HS-27A (cell line): ENCODE results near the gene KIF26A.

Source experiments
- DNase-seq: peaks from one replicate; pipeline ENCODE4 v3.0.0-alpha.2; 2012; ENCODE audit warnings: low read depth, missing footprints

The KIF26A gene

DNA sequence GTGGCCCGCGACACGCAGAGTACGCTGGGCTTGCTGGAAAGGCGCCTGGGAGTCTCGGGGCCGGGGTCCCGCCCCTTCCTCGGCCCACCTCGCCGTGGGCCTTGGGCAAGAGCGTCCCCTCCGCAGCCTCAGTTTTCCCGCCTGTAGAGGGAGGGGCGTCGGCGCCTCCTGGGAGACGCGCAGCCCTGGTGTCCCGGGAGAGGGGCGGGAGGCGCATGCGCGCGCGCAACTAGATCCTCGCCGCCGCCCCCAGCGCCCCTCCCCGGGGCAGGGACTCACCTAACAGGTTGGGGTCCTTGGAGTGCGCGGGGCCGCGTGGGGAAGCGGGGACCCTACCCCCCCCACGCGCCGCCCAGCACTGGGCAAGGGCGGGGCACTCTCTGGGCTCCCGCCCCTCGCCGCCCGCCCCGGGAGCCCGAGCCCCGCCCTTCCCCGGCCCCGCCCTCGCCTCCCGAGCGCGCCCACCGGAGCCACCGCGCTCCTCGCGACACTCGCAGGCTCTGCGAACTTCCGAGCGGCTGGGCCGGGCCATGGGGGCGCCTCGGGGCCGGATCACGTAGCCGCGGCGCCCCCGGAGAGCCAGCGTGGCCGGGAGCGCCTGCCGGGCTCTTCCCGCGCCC, at the start of gene KIF26A:
TSS of gene KIF26A (plus strand) at position 490 of the 620 bp plus-strand sequence. CDS start 136 bp downstream, outside the sequence.
- DNase-seq, result no peak

DNA sequence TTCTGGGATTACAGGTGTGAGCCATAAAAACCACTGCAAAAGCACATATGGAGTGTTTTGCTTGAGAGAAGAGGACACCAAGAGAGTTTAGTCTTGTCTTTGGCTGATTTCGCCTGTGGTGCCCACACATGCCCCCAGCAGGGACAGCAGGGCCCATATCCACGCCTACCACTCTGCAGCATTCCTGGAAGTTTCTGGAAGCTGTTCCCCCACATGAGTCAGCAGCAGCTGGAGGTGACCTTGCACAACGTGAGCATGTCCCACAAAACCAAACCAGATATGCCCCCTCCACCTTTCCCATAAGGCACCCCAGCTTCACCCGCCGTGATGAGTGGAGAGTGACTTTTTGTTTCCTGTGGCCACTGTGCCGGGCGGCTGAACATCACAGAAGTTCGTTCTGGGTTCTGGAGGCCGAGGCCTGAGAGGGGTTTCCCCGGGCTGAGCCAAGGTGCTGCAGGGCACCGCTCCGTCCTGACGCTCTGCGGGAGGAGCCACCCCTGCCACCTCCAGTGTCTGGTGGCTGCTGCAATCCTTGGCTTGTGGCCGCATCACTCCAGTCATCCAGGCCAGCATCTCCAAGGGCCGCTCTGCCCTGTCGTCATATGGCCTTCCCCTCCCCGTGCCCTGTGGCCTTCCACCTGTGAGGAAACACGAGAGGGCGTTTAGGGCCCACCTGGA, 48.2 kb upstream of the KIF26A start:
- DNase-seq, result no peak

DNA sequence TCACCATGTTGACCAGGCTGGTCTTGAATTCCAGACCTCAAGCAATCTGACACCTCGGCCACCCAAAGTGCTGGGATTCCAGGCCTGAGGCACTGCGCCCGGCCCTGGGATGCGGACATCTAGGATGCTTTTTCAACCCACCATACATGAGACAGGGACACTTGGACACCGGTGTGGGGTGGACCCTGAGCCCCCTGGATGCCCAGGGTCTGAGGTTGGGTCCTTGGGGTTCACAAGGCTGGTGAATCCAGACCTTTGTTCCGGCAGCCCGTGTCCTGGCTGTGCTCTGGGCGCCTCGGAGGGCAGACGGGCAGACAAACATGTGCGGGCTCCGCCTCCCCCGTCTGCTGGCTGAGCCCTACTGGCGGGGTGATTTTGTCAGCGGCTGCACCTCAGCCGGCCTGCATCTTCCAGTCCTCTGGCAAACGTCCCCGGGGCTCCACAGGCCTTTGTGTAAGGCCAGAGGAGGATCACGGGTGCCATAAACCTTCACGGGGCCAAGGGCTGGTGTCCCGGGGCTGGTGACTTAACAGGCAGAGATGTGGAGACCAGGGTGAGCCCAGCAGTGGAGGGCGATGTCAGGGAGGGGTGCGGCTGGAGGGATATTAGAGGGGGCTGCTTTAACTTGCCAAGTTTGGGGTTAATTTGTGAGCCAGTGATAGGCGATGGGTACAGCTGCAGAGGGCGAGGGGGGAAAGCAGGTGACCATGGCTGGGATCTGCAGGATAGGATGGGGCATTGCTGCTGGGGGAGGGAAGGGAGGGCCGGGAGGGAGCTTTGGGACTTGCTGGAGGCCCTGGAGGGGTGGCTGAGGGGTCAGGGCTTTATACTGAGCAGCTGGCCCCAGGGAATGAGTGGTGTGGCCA, 47.1 kb upstream of the KIF26A start:
- DNase-seq, result no peak

DNA sequence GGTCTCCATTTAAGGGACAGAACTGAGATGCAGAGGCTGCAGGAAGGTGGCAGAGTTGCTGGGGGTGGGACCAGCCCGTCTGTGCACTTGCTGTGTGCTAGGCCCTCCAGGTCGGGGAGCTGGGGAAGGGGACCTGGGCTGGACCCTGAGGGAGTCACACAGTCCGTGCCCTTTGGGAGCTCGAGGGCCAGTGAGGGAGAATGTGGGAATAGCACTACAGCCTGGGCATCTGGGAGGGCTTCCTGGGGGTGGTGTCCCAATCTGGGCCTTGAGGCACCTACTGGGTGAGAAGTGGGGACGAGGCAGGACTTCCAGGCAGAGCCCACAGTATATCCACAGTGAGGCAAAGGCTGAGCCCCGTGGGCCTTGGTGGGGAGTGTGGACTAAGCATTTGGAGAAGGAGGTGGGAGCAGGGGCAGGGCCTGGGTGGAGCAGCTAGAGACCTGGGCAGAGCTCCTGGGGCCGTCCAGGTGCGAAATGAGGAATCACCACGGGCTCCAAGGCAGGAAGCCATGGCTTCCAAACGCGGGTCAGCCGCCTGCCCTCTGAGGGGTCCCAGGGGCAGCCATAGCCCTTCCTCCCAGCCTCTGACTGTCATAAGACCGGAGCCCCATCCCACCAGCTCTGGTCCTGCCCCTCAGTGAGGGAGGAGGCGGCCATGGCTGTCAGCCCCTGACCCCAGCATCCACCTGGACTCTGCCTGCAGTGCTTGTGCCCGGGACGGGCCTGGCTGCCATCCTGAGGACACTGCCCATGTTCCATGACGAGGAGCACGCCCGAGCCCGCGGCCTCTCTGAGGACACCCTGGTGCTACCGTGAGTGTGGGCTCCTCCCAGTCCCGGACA, 46.2 kb upstream of the KIF26A start:
- no peak for DNase-seq

DNA sequence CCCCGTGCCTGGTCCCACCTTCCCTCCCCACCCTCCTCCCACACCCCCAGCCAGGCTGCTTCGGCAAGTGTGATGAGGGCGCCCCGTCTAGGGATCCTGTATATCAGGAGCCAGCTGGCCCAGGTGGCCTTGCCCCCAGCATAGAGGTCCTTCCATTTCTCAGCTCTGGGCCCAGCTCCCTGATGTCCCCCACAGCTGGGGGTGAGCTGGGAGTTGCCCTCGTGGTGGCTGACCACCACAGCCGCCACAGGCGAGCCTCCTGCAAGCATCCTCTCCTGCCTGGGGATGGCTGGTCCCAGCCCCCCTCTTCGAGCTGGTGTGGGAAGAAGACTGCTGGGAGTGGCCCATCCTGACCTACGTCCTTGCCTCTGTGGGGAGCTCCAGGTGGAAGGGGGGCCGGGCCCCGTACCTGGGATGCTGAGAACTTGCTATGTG, 45.4 kb upstream of the KIF26A start:
- no peak for DNase-seq

DNA sequence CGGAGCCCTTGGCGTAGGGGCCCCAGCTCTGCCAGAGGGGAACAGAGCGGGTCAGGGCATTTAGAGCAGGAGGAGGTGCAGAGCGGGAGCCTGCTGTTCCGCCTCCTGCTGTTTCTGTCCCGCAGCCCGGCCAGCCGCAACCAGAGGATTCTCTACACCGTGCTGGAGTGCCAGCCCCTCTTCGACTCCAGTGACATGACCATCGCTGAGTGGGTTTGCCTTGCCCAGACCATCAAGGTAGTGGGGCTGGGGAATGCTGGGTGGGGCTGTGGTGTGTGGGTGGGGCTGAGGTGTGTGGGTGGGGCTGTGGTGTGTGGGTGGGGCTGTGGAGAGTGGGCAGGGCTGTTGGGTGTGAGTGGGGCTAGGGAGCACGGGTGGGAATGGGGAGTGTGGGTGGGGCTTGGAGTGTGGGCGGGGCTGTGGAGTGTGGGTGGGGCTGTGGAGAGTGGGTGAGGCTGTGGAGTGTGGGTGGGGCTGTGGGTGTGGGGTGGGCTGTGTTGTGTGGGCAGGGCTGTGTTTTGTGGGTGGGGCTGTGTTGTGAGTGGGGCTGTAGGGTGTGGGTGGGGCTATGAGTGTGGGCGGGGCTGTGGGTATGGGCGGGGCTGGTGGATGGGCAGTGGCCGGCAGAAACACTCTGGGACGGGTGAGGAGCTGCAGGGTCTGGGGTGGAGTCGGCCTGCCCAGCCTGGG, 44.9 kb upstream of the KIF26A start:
- DNase-seq, result no peak

DNA sequence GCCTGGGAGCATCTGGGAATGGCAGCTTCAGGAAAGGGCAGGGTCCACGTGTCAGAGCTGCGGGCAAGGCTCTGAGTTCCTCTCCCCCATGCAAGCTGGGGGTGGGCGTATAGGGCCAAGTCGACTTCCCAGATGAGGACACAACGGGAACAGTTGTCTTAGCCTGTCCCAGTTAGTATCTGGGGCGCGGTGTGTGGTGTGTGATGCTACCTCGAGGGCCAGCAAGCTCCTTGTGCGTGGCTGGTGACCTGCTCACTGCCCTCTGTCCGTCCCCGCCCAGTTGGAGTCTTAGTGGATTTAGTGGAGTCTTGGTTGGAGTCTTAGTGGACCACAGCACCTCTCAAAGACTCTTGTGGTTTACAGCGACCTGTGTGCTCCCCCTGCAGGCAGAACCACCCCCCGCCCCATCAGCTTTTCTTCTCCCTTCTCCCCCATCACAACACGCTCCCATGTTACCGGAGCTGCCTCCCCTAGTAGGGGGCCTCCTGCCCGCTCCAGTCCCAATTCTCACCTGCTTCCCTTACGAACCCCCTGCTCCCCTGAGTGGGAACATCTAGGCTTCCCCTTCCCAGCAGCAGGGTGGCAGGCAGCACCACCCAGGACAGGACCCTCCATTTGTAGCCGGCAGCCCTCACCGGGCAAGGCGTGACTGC, 44.2 kb upstream of the KIF26A start:
- no peak for DNase-seq

DNA sequence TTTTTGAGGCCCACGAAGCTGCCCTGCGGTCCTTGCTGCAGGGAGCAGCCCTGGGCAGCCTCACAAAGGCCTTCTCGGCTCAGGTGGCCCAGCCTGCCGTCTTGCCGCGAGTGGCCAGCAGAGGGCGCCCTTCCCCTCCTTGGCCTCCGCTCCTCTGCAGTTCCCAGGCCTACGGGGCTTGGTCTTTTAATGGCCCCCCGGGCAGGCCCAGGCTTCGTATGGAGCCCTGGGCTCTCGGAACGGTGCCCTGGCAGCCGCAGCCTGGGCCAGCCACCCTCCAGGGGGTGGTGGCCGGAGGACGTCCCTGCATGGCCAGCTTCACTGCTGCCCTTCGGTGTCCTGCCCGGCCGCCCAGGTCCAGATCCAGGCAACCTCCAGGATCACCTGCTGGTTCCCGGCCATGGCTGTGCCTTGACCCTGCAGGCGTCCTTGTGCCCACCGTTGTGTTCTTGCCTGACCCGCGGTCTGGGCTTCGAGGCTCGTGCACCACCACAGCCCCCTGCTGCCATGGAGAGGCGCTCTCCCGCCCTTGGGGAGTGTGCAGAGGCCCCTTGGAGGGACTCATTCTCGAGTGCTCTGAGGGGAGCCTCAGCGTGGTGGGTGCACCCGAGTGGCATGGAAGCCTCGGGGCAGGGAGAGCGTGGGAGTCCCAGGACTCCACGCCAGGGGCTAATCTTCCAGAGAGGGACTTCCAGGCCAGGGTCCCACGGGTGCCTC, 43.5 kb upstream of the KIF26A start:
- DNase-seq, result no peak

DNA sequence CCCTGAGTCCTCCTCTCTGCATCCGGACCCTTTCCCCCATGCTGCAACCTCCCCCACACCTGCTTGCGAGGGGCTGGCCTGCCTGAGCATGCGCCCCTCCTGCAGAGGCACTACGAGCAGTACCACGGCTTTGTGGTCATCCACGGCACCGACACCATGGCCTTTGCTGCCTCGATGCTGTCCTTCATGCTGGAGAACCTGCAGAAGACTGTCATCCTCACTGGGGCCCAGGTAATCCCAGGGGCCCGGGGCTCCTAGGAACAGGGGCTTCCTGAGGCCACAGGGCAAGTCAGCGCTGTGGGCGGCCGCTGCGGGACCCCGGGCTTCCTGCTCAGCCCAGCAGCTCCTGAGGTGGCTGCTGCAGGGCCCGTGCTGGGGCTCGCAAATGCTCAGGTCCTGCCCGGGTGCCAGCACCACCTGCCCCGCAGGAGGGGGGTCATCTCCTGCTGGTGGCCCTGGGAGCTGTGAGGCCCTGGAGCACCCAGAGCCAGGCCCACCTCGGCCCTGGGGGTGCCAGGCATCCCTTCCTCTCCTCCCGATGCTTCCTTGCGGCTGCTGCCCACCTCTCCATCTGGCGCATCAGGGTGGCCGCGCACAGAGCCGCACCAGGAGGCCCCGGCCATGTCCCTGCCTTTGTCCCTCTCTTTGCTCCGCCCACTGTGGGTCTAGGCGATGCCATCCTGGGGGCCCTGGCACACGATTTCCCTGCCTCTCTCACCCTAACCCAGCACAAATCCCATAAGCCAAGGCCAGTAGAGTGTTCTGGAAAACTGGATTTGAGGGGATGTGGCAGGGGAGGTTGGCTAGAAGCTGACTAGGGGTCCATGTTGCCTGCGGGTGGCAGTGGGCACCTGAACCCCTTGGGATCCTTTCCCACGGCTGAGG, 42.7 kb upstream of the KIF26A start:
- no peak for DNase-seq

DNA sequence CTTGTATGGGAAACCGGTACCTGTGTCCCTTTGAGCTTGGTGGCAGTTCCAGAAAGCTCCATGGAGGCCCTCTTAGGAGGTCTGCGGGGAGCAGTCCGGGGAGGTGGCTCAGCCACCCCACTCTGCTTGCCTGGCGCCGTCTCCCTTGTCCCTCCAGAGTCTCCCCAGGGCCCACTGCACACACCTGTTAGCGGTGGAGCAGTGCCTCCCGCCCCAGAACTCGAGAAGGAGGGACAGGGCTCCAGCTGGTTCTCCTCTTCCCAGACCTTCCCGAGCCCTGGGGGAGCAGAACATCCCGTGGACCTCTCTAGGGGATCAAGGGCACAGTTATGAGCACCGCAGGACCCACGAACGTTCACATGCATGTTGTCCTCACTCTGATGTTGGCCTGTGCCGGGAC, 42.1 kb upstream of the KIF26A start:
- DNase-seq, result no peak

DNA sequence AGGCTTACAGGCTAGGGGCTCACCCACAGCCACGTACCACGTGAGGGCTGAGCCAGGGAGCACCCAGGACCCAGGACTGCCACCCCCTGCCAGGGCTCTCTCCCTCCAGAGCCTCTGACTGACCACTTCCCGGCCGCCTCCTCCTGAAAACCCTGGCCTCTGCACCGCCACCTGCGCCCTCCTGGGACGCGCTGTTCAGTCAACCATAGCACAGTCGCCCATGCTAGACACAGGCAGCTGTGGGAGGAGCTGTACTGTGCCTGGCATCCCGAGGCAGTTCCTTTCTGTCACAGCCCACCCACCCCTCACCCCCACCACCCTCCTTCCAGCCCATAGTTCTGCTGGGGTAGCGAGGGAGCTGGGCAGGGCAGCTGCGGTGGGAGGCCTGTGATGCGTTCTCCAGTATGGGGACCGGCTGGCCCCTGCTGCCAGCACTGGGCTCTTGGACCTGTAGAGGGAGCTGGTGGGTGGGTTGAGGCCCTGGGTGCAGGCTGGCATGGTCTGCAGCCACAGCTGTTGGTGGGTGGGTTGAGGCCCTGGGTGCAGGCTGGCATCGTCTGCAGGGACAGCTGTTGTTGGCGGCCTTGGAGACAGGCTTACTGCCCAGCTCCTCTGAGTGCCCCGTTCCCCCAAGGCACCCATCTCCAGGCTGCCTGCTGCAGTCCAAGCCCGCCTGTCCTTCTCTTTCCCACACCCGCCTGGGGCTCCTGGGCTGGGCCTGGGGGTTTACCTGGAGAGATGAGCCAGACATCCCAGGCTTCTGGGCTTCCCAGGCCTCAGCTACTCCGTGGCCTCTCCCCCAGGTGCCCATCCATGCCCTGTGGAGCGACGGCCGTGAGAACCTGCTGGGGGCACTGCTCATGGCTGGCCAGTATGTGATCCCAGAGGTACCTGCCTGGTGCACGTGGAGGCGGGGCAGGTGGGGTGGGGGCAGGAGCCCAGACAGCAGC, 41.4 kb upstream of the KIF26A start:
- DNase-seq, result no peak

DNA sequence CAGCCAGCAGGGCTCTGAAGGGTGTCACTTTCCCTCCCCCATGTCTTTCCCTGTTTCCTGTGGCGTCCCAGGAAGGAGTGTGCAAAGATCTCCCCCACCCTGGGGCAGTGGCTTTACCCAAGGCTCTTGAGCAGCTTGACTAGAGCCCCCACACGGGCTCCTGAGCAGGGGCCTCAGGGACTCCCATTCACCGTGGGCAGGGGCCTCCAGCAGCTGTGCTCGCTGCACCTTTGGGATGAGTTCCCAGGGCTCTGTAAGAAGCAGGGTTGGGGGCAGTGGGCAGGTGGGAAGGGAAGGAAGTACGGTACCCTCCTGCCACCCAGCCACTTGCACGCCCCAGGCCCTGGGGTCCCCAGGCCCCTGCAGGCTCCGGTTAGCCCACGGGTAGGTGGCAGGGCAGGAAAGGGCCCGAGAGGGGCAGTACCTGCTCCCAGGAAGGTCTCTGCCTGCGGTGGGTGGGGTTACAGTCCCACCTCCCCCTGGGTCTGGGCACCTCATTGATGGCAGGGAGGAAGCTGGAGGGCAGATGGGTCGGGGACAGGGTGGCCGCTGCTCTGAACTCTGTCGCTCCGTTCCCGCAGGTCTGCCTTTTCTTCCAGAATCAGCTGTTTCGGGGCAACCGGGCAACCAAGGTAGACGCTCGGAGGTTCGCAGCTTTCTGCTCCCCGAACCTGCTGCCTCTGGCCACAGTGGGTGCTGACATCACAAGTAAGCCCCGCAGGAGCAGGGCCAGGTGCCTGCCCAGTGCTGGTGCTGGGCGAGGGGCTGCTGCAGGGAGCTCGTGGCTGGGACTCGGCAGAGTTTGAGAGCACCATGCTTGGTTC, 39.9 kb upstream of the KIF26A start:
- DNase-seq, result no peak

DNA sequence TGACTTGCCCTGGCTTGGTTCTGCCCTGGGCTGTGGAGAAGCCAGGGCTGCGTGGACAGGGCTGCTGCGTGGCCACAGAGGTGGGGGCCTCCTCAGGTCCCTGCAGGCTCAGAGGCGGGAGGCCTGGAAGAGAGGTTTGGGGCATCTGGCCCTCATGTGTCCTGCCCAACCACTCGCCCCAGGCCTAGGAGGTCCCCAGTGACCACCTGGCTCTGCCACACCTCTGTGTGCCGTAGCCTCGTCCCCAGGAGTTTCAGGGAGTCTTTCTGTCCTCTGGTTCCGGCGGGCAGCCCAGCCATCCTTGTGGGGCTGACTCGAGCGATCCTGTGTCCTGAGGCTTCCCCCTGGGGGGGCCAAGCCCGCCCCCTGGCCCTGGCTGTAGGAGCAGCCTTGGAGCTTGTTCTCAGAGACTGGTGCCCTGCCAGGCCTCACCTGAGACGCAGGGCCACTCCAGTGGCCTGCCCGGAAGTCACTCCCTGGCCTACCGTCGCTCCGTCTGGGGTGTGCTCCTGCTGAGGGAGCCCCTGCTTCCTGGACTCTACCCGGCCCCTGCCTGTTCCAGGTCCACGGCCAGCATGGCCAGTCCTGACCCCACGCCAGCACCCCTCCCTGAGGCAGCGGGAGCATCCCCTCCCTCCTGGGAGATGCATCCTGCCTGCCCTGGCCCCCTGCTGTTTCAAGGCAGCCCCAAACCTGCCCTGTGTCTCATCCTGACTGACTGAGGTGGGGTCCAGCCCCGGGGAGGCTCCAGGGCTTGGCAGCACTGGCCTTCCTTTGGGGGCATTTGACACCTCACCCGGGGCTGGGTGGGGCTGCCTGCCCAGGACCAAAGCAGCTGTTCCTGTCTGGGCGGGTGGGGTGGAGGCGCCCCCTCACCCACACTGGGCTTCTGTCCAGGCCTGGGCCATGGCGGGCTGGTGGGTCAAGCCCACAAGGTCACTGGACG, 39.0 kb upstream of the KIF26A start:
- no peak for DNase-seq

DNA sequence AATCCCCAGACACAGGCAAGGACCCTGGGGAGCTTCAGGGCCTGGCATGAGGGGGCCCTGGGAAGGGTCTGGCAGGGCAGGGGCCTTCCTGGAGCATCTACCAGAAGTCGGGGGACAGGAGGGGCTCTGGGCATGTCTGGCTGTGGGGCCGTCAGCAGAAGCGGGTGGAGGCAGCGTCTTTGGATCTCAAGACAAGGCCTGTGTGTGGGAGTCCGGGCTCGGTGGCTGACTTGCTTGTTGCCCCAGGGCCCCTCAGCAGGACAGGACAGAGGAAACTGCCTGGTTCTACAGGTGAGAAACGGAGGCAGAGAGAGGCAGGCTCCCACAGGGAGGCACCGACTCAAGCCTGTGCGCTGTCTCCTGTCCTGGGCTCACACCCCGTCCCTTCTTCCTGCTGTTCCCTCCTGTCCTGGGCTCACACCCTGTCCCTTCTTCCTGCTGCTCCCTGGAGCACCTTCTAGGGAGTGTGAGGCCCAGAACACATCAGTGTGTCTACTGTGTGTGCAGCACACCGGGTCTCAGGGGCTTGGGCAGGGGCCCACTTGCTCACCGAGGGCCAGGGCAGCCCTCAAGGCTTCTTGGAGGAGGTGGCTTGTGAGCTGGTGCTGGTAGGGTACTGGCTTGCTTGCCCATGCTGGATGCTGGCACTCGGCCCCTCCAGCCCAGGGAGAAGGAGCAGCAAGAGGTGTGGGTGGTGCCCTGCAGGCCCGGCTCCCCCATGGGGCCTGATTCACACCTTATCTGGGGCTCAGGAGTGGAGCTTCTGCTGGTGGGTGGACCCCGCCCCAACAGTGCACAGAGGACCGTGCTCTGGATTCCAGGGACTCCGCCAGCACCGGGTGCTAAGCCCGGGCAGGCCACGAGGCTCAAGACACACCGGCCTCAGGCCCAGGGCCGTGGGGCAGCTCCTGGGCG, 38.0 kb upstream of the KIF26A start:
- no peak for DNase-seq

DNA sequence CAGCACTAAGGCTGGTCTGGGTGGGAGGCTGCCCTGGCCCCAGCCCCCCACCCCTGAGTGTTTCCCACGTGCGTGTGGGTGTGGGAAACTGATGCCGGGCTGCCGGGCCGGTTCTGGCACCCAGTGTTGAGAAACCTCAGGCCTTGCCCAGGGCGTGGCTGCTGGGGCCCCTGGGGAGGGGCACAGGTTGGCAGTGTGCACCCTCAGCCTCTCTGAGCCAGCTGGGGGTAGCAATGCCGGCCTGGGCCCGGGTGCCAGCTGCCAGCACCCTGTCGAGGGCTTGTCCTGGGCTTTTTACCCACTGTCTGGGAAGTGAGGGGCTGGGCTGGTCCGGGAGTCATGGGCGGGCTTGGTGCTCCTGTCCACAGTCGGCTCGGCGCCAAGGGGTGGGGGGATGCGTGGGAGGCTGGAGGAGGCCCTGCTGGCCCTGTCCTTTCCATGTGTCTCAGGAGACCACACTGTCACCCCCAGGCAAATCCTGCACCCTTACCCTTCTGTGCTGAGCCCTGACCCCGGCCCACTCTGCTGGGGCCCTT, 37.2 kb upstream of the KIF26A start:
- no peak for DNase-seq
